Measurements from ENCODE around the gene IRAK4. TPM values are rescaled to one million over a fixed set of nuclear protein-coding genes. Genes with fewer than 3 reads are reported as not detected.

The IRAK4 gene
- polyA plus RNA-seq, 3 donors: 17.3 to 44.6 (median 29.0) TPM

- no peak overlapping the region for H3K4me3 ChIP-seq (replicated peaks in 1 of 3; ENCODE audit: low read depth in 2 of 3, low read length in 3 of 3)
- Mint-ChIP-seq H3K4me1 (peaks cover 42% of the 10 kb centered on the region), H3K27ac (no peak overlapping the region), H3K27me3 (ENCODE audit: low read depth in 3 of 3) (peaks cover 0 to 4% (median 0%) of the 10 kb centered on the region in 3 donors), H3K4me3 (no peak overlapping the region), H3K9me3 (no peaks in the 10 kb centered on the region), H3K36me3 (peaks cover 8 to 10% of the 10 kb centered on the region in 2 donors)
- no peaks in the 10 kb centered on the region for H3K27me3 ChIP-seq (ENCODE audit: control insufficient read depth in 2 of 2, insufficient read depth in 2 of 2, low read length in 2 of 2)
- peaks cover 70% of the 10 kb centered on the region for H3K79me2 ChIP-seq (ENCODE audit: insufficient read depth, low read length)
- no peak for TF ChIP-seq CTCF (IDR thresholded peaks at IDR 0.05)
- H3K36me3 ChIP-seq (replicated peaks in 1 of 2; ENCODE audit: control insufficient read depth in 1 of 2, insufficient read depth in 2 of 2, low read length in 2 of 2): peaks cover 0 to 37% of the 10 kb centered on the region in 2 donors
- H3K4me2 ChIP-seq (replicated peaks; ENCODE audit: extremely low read depth, low read length, poor library complexity, severe bottlenecking): no peak overlapping the region
- peaks cover 37% of the 10 kb centered on the region for H4K20me1 ChIP-seq (ENCODE audit: insufficient read depth, low read length)
- H2AFZ ChIP-seq (ENCODE audit: insufficient read depth, low read depth, low read length, poor library complexity, severe bottlenecking): no peak overlapping the region
- intact Hi-C loops (cut with micrococcal nuclease): no loop called here
- no peak for DNase-seq
- H3K4me1 ChIP-seq (ENCODE audit: control insufficient read depth in 1 of 2, insufficient read depth in 2 of 2, low read length in 2 of 2): peaks cover 31 to 44% of the 10 kb centered on the region in 2 donors
- H3K27ac ChIP-seq (ENCODE audit: low read depth in 1 of 2, low read length in 2 of 2): peak overlapping the region in 1 of 2 donors; percentile 17
- H3K9ac ChIP-seq (ENCODE audit: insufficient read depth, low read length, poor library complexity, severe bottlenecking): no peak overlapping the region
- H3K9me3 ChIP-seq (replicated peaks in 1 of 2; ENCODE audit: control insufficient read depth in 1 of 2, insufficient read depth in 1 of 2, low read length in 2 of 2): no peaks in the 10 kb centered on the region
Measured at GRCh38 chr12:43762596-43762995, 3.8 kb downstream of the IRAK4 start.

- H3K27me3 Mint-ChIP-seq (ENCODE audit: low read depth in 3 of 3): no peaks in the 10 kb centered on the region
- Histone ChIP-seq H3K27ac (ENCODE audit: low read depth in 1 of 2, low read length in 2 of 2) (no peak overlapping the region), H3K36me3 (replicated peaks in 1 of 2; ENCODE audit: control insufficient read depth in 1 of 2, insufficient read depth in 2 of 2, low read length in 2 of 2) (peaks cover 7 to 49% of the 10 kb centered on the region in 2 donors), H4K20me1 (ENCODE audit: insufficient read depth, low read length) (peaks cover 41% of the 10 kb centered on the region), H3K4me3 (replicated peaks in 1 of 3; ENCODE audit: low read depth in 2 of 3, low read length in 3 of 3) (no peak overlapping the region), H3K9me3 (replicated peaks in 1 of 2; ENCODE audit: control insufficient read depth in 1 of 2, insufficient read depth in 1 of 2, low read length in 2 of 2) (no peaks in the 10 kb centered on the region), H3K27me3 (ENCODE audit: control insufficient read depth in 2 of 2, insufficient read depth in 2 of 2, low read length in 2 of 2) (no peaks in the 10 kb centered on the region), H3K4me2 (replicated peaks; ENCODE audit: extremely low read depth, low read length, poor library complexity, severe bottlenecking) (no peak overlapping the region), H3K9ac (ENCODE audit: insufficient read depth, low read length, poor library complexity, severe bottlenecking) (no peak overlapping the region), H3K79me2 (ENCODE audit: insufficient read depth, low read length) (peaks cover 61% of the 10 kb centered on the region), H2AFZ (ENCODE audit: insufficient read depth, low read depth, low read length, poor library complexity, severe bottlenecking) (no peak overlapping the region), H3K4me1 (ENCODE audit: control insufficient read depth in 1 of 2, insufficient read depth in 2 of 2, low read length in 2 of 2) (peaks cover 22 to 36% of the 10 kb centered on the region in 2 donors)
- no peak for DNase-seq
- intact Hi-C loops (cut with micrococcal nuclease): no loop called here
- H3K4me3 Mint-ChIP-seq: no peak overlapping the region
- H3K9me3 Mint-ChIP-seq: no peaks in the 10 kb centered on the region
- peaks cover 35% of the 10 kb centered on the region for H3K4me1 Mint-ChIP-seq
- no peak for TF ChIP-seq CTCF (IDR thresholded peaks at IDR 0.05)
- peaks cover 10 to 13% of the 10 kb centered on the region in 2 donors for H3K36me3 Mint-ChIP-seq
- H3K27ac Mint-ChIP-seq: no peak overlapping the region
Measured at GRCh38 chr12:43763769-43764168, 5.0 kb downstream of the IRAK4 start.
